Smooth muscle cell (in vitro differentiated cells): Measurements from ENCODE around the gene CHST11. TPM values are rescaled to one million over a fixed set of nuclear protein-coding genes. Genes with fewer than 3 reads are reported as not detected.

Source experiments
- DNase-seq: peaks from one replicate; lab custom pipeline; 2025; ENCODE audit not compliant: unreplicated experiment; lab: John Stamatoyannopoulos, UW
- H2AFZ ChIP-seq: fragments of 200-600 bp; sonication (generic); 2 replicates; pipeline ENCODE4 v1.6.0; 2016; ENCODE audit warnings: antibody characterized with exemption, low read depth, mild to moderate bottlenecking
- H3F3A ChIP-seq: fragments of 200-600 bp; sonication (generic); 2 replicates; pipeline ENCODE4 v1.6.0; 2017; ENCODE audit warnings: antibody characterized with exemption, low read depth
- H3K27ac ChIP-seq: fragments of 200-600 bp; sonication (generic); 2 replicates; pipeline ENCODE4 v1.5.1; 2016; ENCODE audit warnings: low read depth, mild to moderate bottlenecking
- H3K27me3 ChIP-seq: fragments of 200-600 bp; sonication (generic); 2 replicates; pipeline ENCODE4 v1.6.1; 2016; ENCODE audit warnings: low read depth, mild to moderate bottlenecking
- H3K36me3 ChIP-seq: fragments of 200-600 bp; sonication (generic); 2 replicates; pipeline ENCODE4 v1.5.1; 2016; ENCODE audit warnings: low read depth
- H3K4me1 ChIP-seq: fragments of 200-600 bp; sonication (generic); 2 replicates; pipeline ENCODE4 v1.5.1; 2016; ENCODE audit warnings: low read depth
- H3K4me2 ChIP-seq: fragments of 200-600 bp; sonication (generic); 2 replicates; pipeline ENCODE4 v1.6.0; 2016; ENCODE audit warnings: mild to moderate bottlenecking
- H3K4me3 ChIP-seq: fragments of 200-600 bp; sonication (generic); 2 replicates; pipeline ENCODE4 v1.5.1; 2016; ENCODE audit warnings: mild to moderate bottlenecking
- H3K79me2 ChIP-seq: fragments of 200-600 bp; sonication (generic); 2 replicates; pipeline ENCODE4 v1.6.0; 2016; ENCODE audit warnings: low read depth, mild to moderate bottlenecking
- H3K9ac ChIP-seq: fragments of 200-600 bp; sonication (generic); 2 replicates; pipeline ENCODE4 v1.6.0; 2016; ENCODE audit warnings: low read depth
- H3K9me3 ChIP-seq: fragments of 200-600 bp; sonication (generic); replicated peaks from 2 replicates; pipeline ENCODE4 v1.5.1; 2016; ENCODE audit warnings: low read depth
- H4K20me1 ChIP-seq: fragments of 200-600 bp; sonication (generic); 2 replicates; pipeline ENCODE4 v1.6.0; 2016; ENCODE audit warnings: low read depth
- WGBS: methylation state at CpG from one replicate; pipeline ENCODE4 v1.1.7; 2016; ENCODE audit warnings: low lambda C conversion rate; 5-methylcytosine and 5-hydroxymethylcytosine counted together
- polyA plus RNA-seq: library from polyadenylated mRNA; unstranded; fragments of >200 nt; fragmentation: Nextera tagmentation; extraction: Ambion mirVana; gene quantifications from 2 replicates; pipeline ENCODE4 v1.2.1, GENCODE V29; 2016
- total RNA-seq: library from RNA; depleted of rRNA; stranded (reverse); fragments of >200 nt; gene quantifications from 2 replicates; pipeline ENCODE4 v1.2.3, GENCODE V29; 2014
- TF ChIP-seq, protein P1 (sequence below): fragments of 200-600 bp; sonication (generic); IDR thresholded peaks from 2 replicates; pipeline ENCODE4 v1.5.1; 2017; ENCODE audit warnings: borderline replicate concordance, mild to moderate bottlenecking, antibody characterized with exemption; ENCODE audit not compliant: insufficient read depth, poor library complexity, severe bottlenecking

CHST11 gene
- total and polyA plus RNA-seq, 2 experiments from 2014 or later, result 6.9 to 10.2 TPM

DNA sequence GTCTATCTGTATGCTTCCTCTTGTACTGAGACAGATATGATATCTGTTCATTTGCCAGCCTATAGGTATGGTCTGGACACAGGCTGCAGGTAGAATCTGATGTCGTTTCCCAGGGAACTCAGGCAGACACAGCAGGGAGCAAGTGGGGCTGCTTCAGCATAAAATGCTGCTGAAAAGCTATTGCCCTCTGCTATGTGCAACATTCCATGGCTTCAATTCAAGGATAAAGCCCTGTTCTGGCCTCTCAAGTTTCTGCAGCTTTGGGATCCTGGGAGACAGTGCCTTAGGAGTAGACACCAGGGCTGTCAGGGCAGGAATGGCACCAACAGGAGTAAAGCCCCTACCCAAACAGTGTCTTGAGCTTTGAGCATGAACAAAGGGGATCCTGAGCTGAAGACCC, 327.8 kb downstream of the CHST11 start:
- H3K4me2 ChIP-seq, result no peak overlapping the region
- H3K36me3 ChIP-seq, result no peaks in the 10 kb centered on the region
- no peak for DNase-seq
- no peaks in the 10 kb centered on the region for H3K27me3 ChIP-seq
- no peak overlapping the region for H3K4me3 ChIP-seq
- H3K9ac ChIP-seq, result no peak overlapping the region
- no peaks in the 10 kb centered on the region for H3K79me2 ChIP-seq
- no peaks in the 10 kb centered on the region for H3K9me3 ChIP-seq
- no peak overlapping the region for H3K27ac ChIP-seq
- TF ChIP-seq, protein P1, sequence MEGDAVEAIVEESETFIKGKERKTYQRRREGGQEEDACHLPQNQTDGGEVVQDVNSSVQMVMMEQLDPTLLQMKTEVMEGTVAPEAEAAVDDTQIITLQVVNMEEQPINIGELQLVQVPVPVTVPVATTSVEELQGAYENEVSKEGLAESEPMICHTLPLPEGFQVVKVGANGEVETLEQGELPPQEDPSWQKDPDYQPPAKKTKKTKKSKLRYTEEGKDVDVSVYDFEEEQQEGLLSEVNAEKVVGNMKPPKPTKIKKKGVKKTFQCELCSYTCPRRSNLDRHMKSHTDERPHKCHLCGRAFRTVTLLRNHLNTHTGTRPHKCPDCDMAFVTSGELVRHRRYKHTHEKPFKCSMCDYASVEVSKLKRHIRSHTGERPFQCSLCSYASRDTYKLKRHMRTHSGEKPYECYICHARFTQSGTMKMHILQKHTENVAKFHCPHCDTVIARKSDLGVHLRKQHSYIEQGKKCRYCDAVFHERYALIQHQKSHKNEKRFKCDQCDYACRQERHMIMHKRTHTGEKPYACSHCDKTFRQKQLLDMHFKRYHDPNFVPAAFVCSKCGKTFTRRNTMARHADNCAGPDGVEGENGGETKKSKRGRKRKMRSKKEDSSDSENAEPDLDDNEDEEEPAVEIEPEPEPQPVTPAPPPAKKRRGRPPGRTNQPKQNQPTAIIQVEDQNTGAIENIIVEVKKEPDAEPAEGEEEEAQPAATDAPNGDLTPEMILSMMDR, result no peak
- H2AFZ ChIP-seq, result no peak overlapping the region
- H3K4me1 ChIP-seq, result peaks cover 6% of the 10 kb centered on the region
- no peaks in the 10 kb centered on the region for H4K20me1 ChIP-seq
- H3F3A ChIP-seq, result no peaks in the 10 kb centered on the region
- WGBS, result 54% methylated on average over 1 of the region's 1 CpG

DNA sequence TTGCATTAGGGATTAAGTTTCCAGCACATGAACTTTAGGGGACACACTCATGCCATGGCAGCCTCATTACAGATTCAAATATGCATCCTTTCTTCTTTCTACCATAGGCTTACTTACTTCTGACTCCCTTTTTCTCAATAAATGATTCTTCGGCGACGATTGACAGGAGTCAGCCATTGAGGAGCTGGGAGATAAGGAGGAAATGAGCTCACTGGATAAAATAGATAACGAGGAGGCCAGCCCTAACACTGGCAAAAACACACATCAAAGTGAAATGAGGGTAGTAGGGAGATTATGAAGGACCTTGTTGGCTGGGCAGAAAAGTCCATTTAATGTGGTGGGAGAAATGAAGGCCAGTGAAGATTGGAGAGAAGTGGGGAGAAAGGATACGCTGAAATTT, 329.1 kb downstream of the CHST11 start:
- H4K20me1 ChIP-seq, result no peaks in the 10 kb centered on the region
- 81% methylated on average over 5 of the region's 5 CpGs for WGBS
- no peak overlapping the region for H3K4me3 ChIP-seq
- no peak for DNase-seq
- no peaks in the 10 kb centered on the region for H3K79me2 ChIP-seq
- H3K4me2 ChIP-seq, result no peak overlapping the region
- no peak overlapping the region for H3K27ac ChIP-seq
- peaks cover 6% of the 10 kb centered on the region for H3K4me1 ChIP-seq
- H3F3A ChIP-seq, result no peaks in the 10 kb centered on the region
- no peaks in the 10 kb centered on the region for H3K27me3 ChIP-seq
- TF ChIP-seq, protein P1, result no peak
- H3K9me3 ChIP-seq, result no peaks in the 10 kb centered on the region
- H3K9ac ChIP-seq, result no peak overlapping the region
- no peaks in the 10 kb centered on the region for H3K36me3 ChIP-seq
- H2AFZ ChIP-seq, result no peak overlapping the region

DNA sequence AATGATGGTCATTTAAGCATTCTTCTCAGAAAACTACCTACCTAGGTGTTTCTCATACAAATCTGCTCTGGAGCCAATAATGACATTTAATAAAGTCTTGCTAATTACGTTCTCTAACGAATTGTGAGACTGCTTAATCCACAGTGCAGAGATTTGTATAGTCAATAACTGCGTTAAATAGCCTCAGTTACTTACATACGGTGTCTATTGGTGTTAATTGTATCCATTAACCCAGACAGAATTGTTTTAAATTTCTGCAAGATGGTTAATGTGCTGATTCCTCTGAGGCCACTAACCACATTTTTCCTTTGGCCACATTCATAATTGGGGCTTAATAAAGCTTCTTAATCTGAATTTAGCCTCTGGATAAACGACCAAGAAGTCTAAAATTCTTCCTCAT, 329.6 kb downstream of the CHST11 start:
- 95% methylated on average over 5 of the region's 5 CpGs for WGBS
- peaks cover 6% of the 10 kb centered on the region for H3K4me1 ChIP-seq

DNA sequence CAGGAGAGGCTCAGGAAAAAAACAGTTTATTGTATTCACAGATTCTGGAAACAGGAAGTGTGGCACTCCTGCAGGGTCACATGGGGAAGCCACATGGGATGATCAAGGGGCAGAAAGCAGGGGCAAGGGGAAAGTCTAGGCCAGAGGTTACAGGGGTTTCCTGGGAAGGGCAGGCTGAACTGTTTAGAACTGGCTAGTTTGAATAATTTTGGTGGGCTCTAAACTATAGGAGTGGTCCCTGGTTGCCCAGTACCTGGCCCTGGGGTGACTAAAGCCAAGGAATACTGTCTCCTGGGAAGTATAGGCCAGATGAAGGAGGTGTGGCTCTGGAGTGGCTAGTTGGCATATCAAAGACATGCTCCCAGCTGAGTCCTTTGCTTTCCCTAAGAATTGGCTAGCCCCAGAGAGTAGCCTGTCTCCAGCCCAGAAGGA, 332.1 kb downstream of the CHST11 start:
- Histone ChIP-seq H3F3A (no peaks in the 10 kb centered on the region), H3K9me3 (no peaks in the 10 kb centered on the region), H3K9ac (no peak overlapping the region), H3K27me3 (no peaks in the 10 kb centered on the region), H3K4me3 (no peak overlapping the region), H2AFZ (no peak overlapping the region), H3K36me3 (no peaks in the 10 kb centered on the region), H3K79me2 (no peaks in the 10 kb centered on the region), H3K4me2 (no peak overlapping the region), H3K4me1 (peaks cover 6% of the 10 kb centered on the region), H4K20me1 (no peaks in the 10 kb centered on the region), H3K27ac (no peak overlapping the region)
- TF ChIP-seq, protein P1, result no peak
- no peak for DNase-seq

More for the DNA sequence above, 329.6 kb downstream of the CHST11 start:
- TF ChIP-seq, protein P1, result no peak
- no peaks in the 10 kb centered on the region for H3F3A ChIP-seq
- no peak for DNase-seq
- no peaks in the 10 kb centered on the region for H3K79me2 ChIP-seq
- no peak overlapping the region for H3K9ac ChIP-seq
- H3K27me3 ChIP-seq, result no peaks in the 10 kb centered on the region
- H3K27ac ChIP-seq, result no peak overlapping the region
- no peaks in the 10 kb centered on the region for H3K36me3 ChIP-seq
- no peak overlapping the region for H3K4me2 ChIP-seq
- H2AFZ ChIP-seq, result no peak overlapping the region
- no peaks in the 10 kb centered on the region for H3K9me3 ChIP-seq
- no peak overlapping the region for H3K4me3 ChIP-seq
- H4K20me1 ChIP-seq, result no peaks in the 10 kb centered on the region
